Neural cell (in vitro differentiated cells): ENCODE data around the gene IFT122.

Experiments
- POLR2AphosphoS5 ChIP-seq: IDR thresholded peaks from 2 replicates; pipeline ENCODE4 v1.6.1; 2012
- TAF1 ChIP-seq: IDR thresholded peaks from 2 replicates; pipeline ENCODE4 v1.6.1; 2012; ENCODE audit warnings: low read depth
- TF ChIP-seq, protein P1 (sequence below): fragments of 450-650 bp; IDR thresholded peaks from 2 replicates; pipeline ENCODE4 v1.5.1; 2014; ENCODE audit warnings: antibody characterized with exemption, mild to moderate bottlenecking, moderate library complexity; ENCODE audit not compliant: poor library complexity, severe bottlenecking

DNA sequence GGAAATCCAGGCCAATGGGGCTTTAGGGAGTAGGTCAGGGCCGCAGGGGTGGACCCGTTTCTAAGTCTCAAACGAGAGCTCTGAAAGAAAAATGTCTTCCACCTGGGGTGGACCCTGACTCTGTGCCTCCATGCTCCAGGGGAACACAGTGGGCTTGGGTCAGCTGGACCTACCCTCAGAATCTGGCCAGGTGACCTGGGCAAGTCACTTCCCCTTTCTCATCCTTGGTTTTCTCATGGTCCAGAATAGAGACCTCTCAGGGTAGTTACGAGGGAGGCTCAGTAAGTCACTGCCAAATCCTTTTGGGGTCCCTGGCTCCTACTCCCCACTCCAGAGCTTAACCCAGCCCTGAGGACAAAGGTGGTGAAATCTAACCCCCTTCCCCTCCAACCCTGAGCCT, 37.4 kb upstream of the IFT122 start:
- TF ChIP-seq, protein P1, sequence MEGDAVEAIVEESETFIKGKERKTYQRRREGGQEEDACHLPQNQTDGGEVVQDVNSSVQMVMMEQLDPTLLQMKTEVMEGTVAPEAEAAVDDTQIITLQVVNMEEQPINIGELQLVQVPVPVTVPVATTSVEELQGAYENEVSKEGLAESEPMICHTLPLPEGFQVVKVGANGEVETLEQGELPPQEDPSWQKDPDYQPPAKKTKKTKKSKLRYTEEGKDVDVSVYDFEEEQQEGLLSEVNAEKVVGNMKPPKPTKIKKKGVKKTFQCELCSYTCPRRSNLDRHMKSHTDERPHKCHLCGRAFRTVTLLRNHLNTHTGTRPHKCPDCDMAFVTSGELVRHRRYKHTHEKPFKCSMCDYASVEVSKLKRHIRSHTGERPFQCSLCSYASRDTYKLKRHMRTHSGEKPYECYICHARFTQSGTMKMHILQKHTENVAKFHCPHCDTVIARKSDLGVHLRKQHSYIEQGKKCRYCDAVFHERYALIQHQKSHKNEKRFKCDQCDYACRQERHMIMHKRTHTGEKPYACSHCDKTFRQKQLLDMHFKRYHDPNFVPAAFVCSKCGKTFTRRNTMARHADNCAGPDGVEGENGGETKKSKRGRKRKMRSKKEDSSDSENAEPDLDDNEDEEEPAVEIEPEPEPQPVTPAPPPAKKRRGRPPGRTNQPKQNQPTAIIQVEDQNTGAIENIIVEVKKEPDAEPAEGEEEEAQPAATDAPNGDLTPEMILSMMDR: no peak
- TF ChIP-seq POLR2AphosphoS5 (no peak), TAF1 (no peak)
